Stimulated activated CD4-positive, alpha-beta T cell treated with anti-CD3 and anti-CD28 coated beads, Interleukin-4, amount 100 ng/mL, for 48 hours (primary cell): ENCODE results near the gene DDAH2.
A peak's percentile ranks its signal among the peaks of the same experiment; 100 is the strongest.

Source experiments
- DNase-seq, 2 donors: peaks; one replicate each; pipeline ENCODE4 v3.0.0-alpha.2; 2020; ENCODE audit warnings: low read depth in 2 of 2

The DDAH2 gene

GRCh38 chr6:31728767-31729514, at the start of gene DDAH2:
TSS of gene DDAH2 (minus strand) at chr6:31729299. CDS start at chr6:31729161, 138 bp downstream.
- DNase-seq = no peak

- no peak for DNase-seq
These were observed 49.1 kb upstream of the DDAH2 start for GRCh38 chr6:31778193-31778592.

GRCh38 chr6:31777667-31778050, 48.6 kb upstream of the DDAH2 start:
- no peak for DNase-seq

- DNase-seq = peak; percentile 63 to 69
These were observed 48.0 kb upstream of the DDAH2 start, which contains the start of gene VWA7 for GRCh38 chr6:31776989-31777666. TSS of gene VWA7 (minus strand) at chr6:31777328. CDS start at chr6:31776779, 549 bp downstream.

- no peak for DNase-seq
These were observed 47.4 kb upstream of the DDAH2 start for GRCh38 chr6:31776485-31776988.

- DNase-seq = no peak
These were observed 46.8 kb upstream of the DDAH2 start for GRCh38 chr6:31775633-31776484.

GRCh38 chr6:31775184-31775583, 46.1 kb upstream of the DDAH2 start:
- DNase-seq = no peak

- no peak for DNase-seq
These were observed 42.9 kb upstream of the DDAH2 start for GRCh38 chr6:31771992-31772358.

GRCh38 chr6:31770860-31771259, 41.8 kb upstream of the DDAH2 start:
- DNase-seq = no peak

- DNase-seq = peak; percentile 75 to 83
These were observed 40.7 kb upstream of the DDAH2 start for GRCh38 chr6:31769684-31770371.

GRCh38 chr6:31768363-31769257, 39.5 kb upstream of the DDAH2 start:
- no peak for DNase-seq

GRCh38 chr6:31767096-31767645, 38.1 kb upstream of the DDAH2 start:
- no peak for DNase-seq

- DNase-seq = no peak
These were observed 37.1 kb upstream of the DDAH2 start for GRCh38 chr6:31765910-31766794.

- no peak for DNase-seq
These were observed 36.4 kb upstream of the DDAH2 start for GRCh38 chr6:31765559-31765909.

- DNase-seq = no peak
These were observed 35.1 kb upstream of the DDAH2 start for GRCh38 chr6:31764198-31764597.

GRCh38 chr6:31763619-31763940, 34.5 kb upstream of the DDAH2 start:
- no peak for DNase-seq

- DNase-seq = no peak
These were observed 33.9 kb upstream of the DDAH2 start for GRCh38 chr6:31762878-31763618.

- DNase-seq = no peak
These were observed 33.3 kb upstream of the DDAH2 start, which contains the start of gene SAPCD1 for GRCh38 chr6:31762356-31762755. TSS of gene SAPCD1 (plus strand) at chr6:31762656. CDS start at chr6:31763055, 399 bp downstream.

- DNase-seq = no peak
These were observed 32.2 kb upstream of the DDAH2 start for GRCh38 chr6:31761343-31761742.
